IMR-90 (cell line): ENCODE data around the gene CLDN11. TPM values are rescaled to one million over a fixed set of nuclear protein-coding genes. Genes with fewer than 3 reads are reported as not detected.

Source experiments
- ATAC-seq: fragments of 200-7000 bp; cut with Tn5 transposase; 2 replicates; pipeline ENCODE4 v1.9.1; 2020; ENCODE audit warnings: low read depth, mild to moderate bottlenecking, moderate library complexity
- BruUV-seq: library from RNA; stranded (reverse); fragments of 400-500 nt; replicated peaks from 2 replicates; lab custom pipeline; 2021; lab: Mats Ljungman, UMichigan
- CTCF ChIA-PET: fragments of 300-600 bp; formaldehyde crosslinking; extraction: SDS; loops from one replicate; lab custom pipeline; 2021; ENCODE audit warnings: antibody characterized with exemption; lab: Yijun Ruan, JAX
- POLR2A ChIA-PET: fragments of 300-600 bp; sonication (Branson Sonifier 250); formaldehyde crosslinking; loops from one replicate; lab custom pipeline; 2022; ENCODE audit warnings: antibody characterized with exemption; ENCODE audit not compliant: unreplicated experiment; lab: Charles Lee
- DNase-seq: peaks from one replicate; pipeline ENCODE4 v3.0.0; 2013
- H2AFZ ChIP-seq: replicated peaks from 2 replicates; pipeline ENCODE3; 2013; ENCODE audit warnings: low read length, mild to moderate bottlenecking; ENCODE audit not compliant: poor library complexity
- H2AK5ac ChIP-seq: 2 replicates; pipeline ENCODE4 v1.6.1; 2013; ENCODE audit warnings: low read depth, low read length, inconsistent platforms
- H2AK9ac ChIP-seq: replicated peaks from 2 replicates; pipeline ENCODE3; 2013; ENCODE audit warnings: mild to moderate bottlenecking, low read depth, low read length, moderate library complexity; ENCODE audit not compliant: poor library complexity
- H2BK120ac ChIP-seq: 2 replicates; pipeline ENCODE4 v1.6.1; 2013; ENCODE audit warnings: low read depth, low read length, inconsistent platforms
- H2BK15ac ChIP-seq: 3 replicates; pipeline ENCODE4 v1.6.1; 2013; ENCODE audit warnings: low read depth, low read length, inconsistent platforms
- H2BK20ac ChIP-seq: 2 replicates; pipeline ENCODE4 v1.6.1; 2013; ENCODE audit warnings: low read depth, mild to moderate bottlenecking, inconsistent platforms, low read length, moderate library complexity
- H2BK5ac ChIP-seq: 2 replicates; pipeline ENCODE4 v1.6.1; 2013; ENCODE audit warnings: mild to moderate bottlenecking, low read depth, low read length, inconsistent platforms; ENCODE audit not compliant: poor library complexity, severe bottlenecking
- H3K14ac ChIP-seq: replicated peaks from 2 replicates; pipeline ENCODE4 v1.6.1; 2013; ENCODE audit warnings: low read depth, low read length, inconsistent platforms
- H3K18ac ChIP-seq: 2 replicates; pipeline ENCODE4 v1.6.1; 2013; ENCODE audit warnings: low read depth, low read length, control low read depth
- H3K23ac ChIP-seq: 2 replicates; pipeline ENCODE4 v1.6.1; 2013; ENCODE audit warnings: low read depth, low read length, inconsistent platforms
- H3K27ac ChIP-seq: 2 replicates; pipeline ENCODE4 v1.5.1; 2013; ENCODE audit warnings: mild to moderate bottlenecking, control low read depth, low read length; ENCODE audit not compliant: insufficient read depth
- H3K27me3 ChIP-seq: 2 replicates; pipeline ENCODE4 v1.6.1; 2013; ENCODE audit warnings: low read length; ENCODE audit not compliant: control insufficient read depth, insufficient read depth
- H3K36me3 ChIP-seq: 2 replicates; pipeline ENCODE4 v1.6.1; 2013; ENCODE audit warnings: low read length, mixed read lengths; ENCODE audit not compliant: control insufficient read depth, insufficient read depth
- H3K4ac ChIP-seq: 2 replicates; pipeline ENCODE4 v1.6.1; 2013; ENCODE audit warnings: low read depth, low read length, inconsistent platforms
- H3K4me1 ChIP-seq: 2 replicates; pipeline ENCODE4 v1.6.1; 2013; ENCODE audit warnings: low read length, mixed read lengths; ENCODE audit not compliant: control insufficient read depth, insufficient read depth
- H3K4me2 ChIP-seq: 2 replicates; pipeline ENCODE4 v1.6.1; 2013; ENCODE audit warnings: low read depth, mild to moderate bottlenecking, control low read depth, low read length, moderate library complexity
- H3K4me3 ChIP-seq: 2 replicates; pipeline ENCODE4 v1.5.1; 2013; ENCODE audit warnings: low read depth, mild to moderate bottlenecking, control low read depth, low read length, moderate library complexity; ENCODE audit not compliant: insufficient read depth
- H3K56ac ChIP-seq: 2 replicates; pipeline ENCODE4 v1.6.1; 2013; ENCODE audit warnings: low read length, inconsistent platforms; ENCODE audit not compliant: insufficient read depth; ENCODE audit errors: extremely low read depth
- H3K79me1 ChIP-seq, 2 experiments: 2 replicates each; pipeline ENCODE4 v1.6.1; 2013; ENCODE audit warnings: low read length in 2 of 2, inconsistent platforms in 1 of 2, low read depth in 1 of 2
- H3K9ac ChIP-seq: 2 replicates; pipeline ENCODE4 v1.6.1; 2013; ENCODE audit warnings: low read depth, low read length, control low read depth
- H3K9me1 ChIP-seq: 2 replicates; pipeline ENCODE4 v1.6.1; 2013; ENCODE audit warnings: low read length, inconsistent platforms; ENCODE audit not compliant: insufficient read depth
- H3K9me3 ChIP-seq: 2 replicates; pipeline ENCODE4 v1.6.1; 2013; ENCODE audit warnings: low read length; ENCODE audit not compliant: control insufficient read depth, insufficient read depth
- H4K20me1 ChIP-seq: 2 replicates; pipeline ENCODE4 v1.6.1; 2013; ENCODE audit warnings: low read length, inconsistent platforms; ENCODE audit not compliant: insufficient read depth
- H4K5ac ChIP-seq: 2 replicates; pipeline ENCODE4 v1.6.1; 2013; ENCODE audit warnings: mild to moderate bottlenecking, low read depth, low read length, control low read depth
- H4K8ac ChIP-seq, 2 experiments: 2 replicates each; pipeline ENCODE4 v1.6.1; 2013; ENCODE audit warnings: low read depth in 2 of 2, low read length in 2 of 2, control low read depth in 1 of 2, inconsistent platforms in 1 of 2
- H4K91ac ChIP-seq: 2 replicates; pipeline ENCODE4 v1.6.1; 2013; ENCODE audit warnings: low read depth, low read length, inconsistent platforms; ENCODE audit not compliant: insufficient read depth
- MAZ ChIP-seq: IDR thresholded peaks from 2 replicates; pipeline ENCODE4 v1.6.1; 2012; ENCODE audit warnings: low read depth, mild to moderate bottlenecking, low read length, improper control_type of control experiment, moderate library complexity, borderline replicate concordance
- WGBS, 2 experiments: methylation state at CpG; one replicate each; pipeline versions ENCODE4 v1.1.5 to v1.1.7; 2013; ENCODE audit warnings: missing lambda C conversion rate in 2 of 2; ENCODE audit not compliant: insufficient read length in 1 of 2; ENCODE audit errors: extremely low coverage in 2 of 2; 5-methylcytosine and 5-hydroxymethylcytosine counted together
- dilution Hi-C: fragments of 300-500 bp; cut with HindIII; formaldehyde crosslinking; loops from one replicate; pipeline ENCODE4 v1.14.3; 2018; ENCODE audit warnings: low sequenced_read_pairs; ENCODE audit not compliant: unreplicated experiment
- in situ Hi-C: fragments of 300-500 bp; cut with MboI; formaldehyde crosslinking; loops from 3 replicates; pipeline ENCODE4 v1.14.3; 2019; ENCODE audit warnings: low sequenced_read_pairs, inconsistent platforms, mixed read lengths
- intact Hi-C: fragments of 100-400 bp; cut with micrococcal nuclease; formaldehyde crosslinking; loops from 2 replicates; pipeline ENCODE4 v1.10.0; 2022
- polyA plus RNA-seq, 3 experiments: library from polyadenylated mRNA; depleted of rRNA; stranded (reverse); fragments of >200 nt; gene quantifications; 2 replicates each; pipeline ENCODE4 v1.2.3, GENCODE V29; 2012; ENCODE audit warnings: low replicate concordance in 1 of 3
- total RNA-seq: library from RNA; depleted of rRNA; stranded (reverse); fragments of >200 nt; gene quantifications from 2 replicates; pipeline ENCODE4 v1.2.3, GENCODE V29; 2012

CLDN11 gene
- total and polyA plus RNA-seq, 2 of the 4 experiments (the other 2 are of a cell fraction) = 245 to 318 TPM

GRCh38 chr3:170391108-170391507, 27.6 kb upstream of the CLDN11 start:
- Histone ChIP-seq H3K79me1 (peaks cover 4 to 13% of the 10 kb centered on the region in 2 experiments; a peak in 3 of 4 replicates), H2BK120ac (no peak overlapping the region), H3K56ac (no peak overlapping the region), H3K9me3 (no peaks in the 10 kb centered on the region), H2BK5ac (no peak overlapping the region), H3K4ac (no peak overlapping the region), H3K14ac (no peak overlapping the region), H3K27ac (no peak overlapping the region), H3K9me1 (0 out of 2 replicates have a peak, but pooled peaks cover 2% of the 10 kb centered on the region), H4K20me1 (no peaks in the 10 kb centered on the region; the same call in 1 of the 2 replicates), H2AK5ac (no peak overlapping the region), H3K4me1 (no peaks in the 10 kb centered on the region), H3K4me2 (no peak overlapping the region), H4K8ac (no peak overlapping the region), H3K23ac (no peak overlapping the region), H4K91ac (no peak overlapping the region), H2BK20ac (no peak overlapping the region), H3K27me3 (no peaks in the 10 kb centered on the region), H3K36me3 (peaks cover 25% of the 10 kb centered on the region), H2AK9ac (no peak overlapping the region), H3K4me3 (no peak overlapping the region), H2BK15ac (no peak overlapping the region), H4K5ac (no peak overlapping the region), H3K18ac (no peak overlapping the region), H3K9ac (no peak overlapping the region), H2AFZ (no peak overlapping the region)
- no CpG with 5 or more reads among the region's 4 CpGs for WGBS, 2 experiments
- ChIA-PET CTCF (no interaction called here), POLR2A (interaction anchor here (0.5 kb wide), 1 partner anchor 188 kb away, joined by 3 read pairs; no protein-coding TSS in a partner anchor)
- in situ Hi-C loops = no loop called here
- TF ChIP-seq MAZ = no peak
- no TSS peak for BruUV-seq
- DNase-seq (no peak), ATAC-seq (no peak)
- intact Hi-C loops = no loop called here
- dilution Hi-C loops = no loop called here
